NCI-H345 (cell line): Measurements from ENCODE around the gene CD320.
"Not testable (repeated sequence)": the region's sequence is repeated elsewhere in the genome, so short reads cannot be mapped to it uniquely, and the experiment has no call there.

ENCODE experiments used
- DNase-seq: peaks from one replicate; lab custom pipeline; 2025; lab: John Stamatoyannopoulos, UW

The CD320 gene

GRCh38 chr19:8307965-8308866 is at the start of gene CD320:
Gene CD320 (minus strand): TSS chr19:8308358. CDS start chr19:8308290, 68 bp downstream.
- DNase-seq, result peak; percentile 94

GRCh38 chr19:8357007-8357521 is 48.9 kb upstream of the CD320 start:
- no peak for DNase-seq

GRCh38 chr19:8355631-8356402 is 47.7 kb upstream of the CD320 start:
- no peak for DNase-seq

- DNase-seq, result not testable (repeated sequence)
Observed at GRCh38 chr19:8352845-8353244, 44.7 kb upstream of the CD320 start.

- no peak for DNase-seq
Observed at GRCh38 chr19:8352134-8352827, 44.1 kb upstream of the CD320 start.

GRCh38 chr19:8349629-8350372 is 41.6 kb upstream of the CD320 start:
- DNase-seq, result not testable (repeated sequence)

GRCh38 chr19:8343483-8343844 is 35.3 kb upstream of the CD320 start:
- no peak for DNase-seq

GRCh38 chr19:8342684-8343482 is 34.7 kb upstream of the CD320 start, which contains the start of gene KANK3:
Gene KANK3 (minus strand): TSS chr19:8343262. CDS start chr19:8337828, 5,434 bp downstream.
- DNase-seq, result peak; percentile 95

GRCh38 chr19:8342316-8342683 is 34.1 kb upstream of the CD320 start:
- no peak for DNase-seq

- not testable (repeated sequence) for DNase-seq
Observed at GRCh38 chr19:8341504-8341903, 33.3 kb upstream of the CD320 start.

- no peak for DNase-seq
Observed at GRCh38 chr19:8340341-8341096, 32.4 kb upstream of the CD320 start.

- DNase-seq, result no peak
Observed at GRCh38 chr19:8338835-8339234, 30.7 kb upstream of the CD320 start.

GRCh38 chr19:8337728-8338127 is 29.6 kb upstream of the CD320 start:
- DNase-seq, result no peak

GRCh38 chr19:8336660-8337059 is 28.5 kb upstream of the CD320 start:
- no peak for DNase-seq

- DNase-seq, result no peak
Observed at GRCh38 chr19:8336072-8336569, 28.0 kb upstream of the CD320 start.

- peak; percentile 44 for DNase-seq
Observed at GRCh38 chr19:8335343-8336071, 27.3 kb upstream of the CD320 start.

- peak; percentile 77 for DNase-seq
Observed at GRCh38 chr19:8334458-8335342, 26.5 kb upstream of the CD320 start.
